ENCODE measurements around the gene KPTN.

DNA sequence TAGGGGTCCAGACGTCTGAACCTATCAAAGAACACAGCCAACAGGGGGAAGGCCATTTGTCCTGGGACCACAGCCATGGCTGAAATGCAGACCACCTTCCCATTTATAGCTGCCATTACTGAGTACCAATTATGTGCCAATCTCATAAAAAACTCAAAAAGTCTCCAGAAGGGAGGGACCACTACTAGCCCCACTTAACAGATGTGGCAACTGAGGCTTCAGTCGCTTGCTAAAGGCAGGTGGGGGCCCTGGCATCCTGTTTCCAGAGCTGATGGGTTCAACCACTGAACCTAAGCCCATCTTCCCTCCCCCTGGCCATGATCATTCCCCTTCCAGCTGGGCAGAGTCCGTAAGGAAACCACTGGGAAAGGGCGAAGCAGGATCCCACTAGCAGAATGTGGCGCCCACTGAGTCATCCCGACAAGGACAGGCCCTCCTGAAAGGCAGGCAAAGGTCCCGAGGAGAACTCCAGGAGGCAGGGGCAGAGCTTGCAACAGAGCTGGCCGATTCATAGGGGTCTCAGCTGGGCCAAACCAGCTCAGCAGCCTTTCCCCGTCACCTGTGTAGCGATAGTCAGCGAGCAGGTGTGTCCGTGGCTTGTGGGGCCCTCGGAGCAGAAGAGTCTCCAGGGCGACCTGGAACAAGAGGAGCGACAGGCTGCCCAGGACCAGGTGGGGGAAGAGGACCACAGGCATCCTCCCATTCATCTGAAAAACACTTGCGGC lies 45.2 kb upstream of the KPTN start:
- no peak for TF ChIP-seq POLR2A (IDR thresholded peaks at IDR 0.05)
- TF ChIP-seq, protein P1, sequence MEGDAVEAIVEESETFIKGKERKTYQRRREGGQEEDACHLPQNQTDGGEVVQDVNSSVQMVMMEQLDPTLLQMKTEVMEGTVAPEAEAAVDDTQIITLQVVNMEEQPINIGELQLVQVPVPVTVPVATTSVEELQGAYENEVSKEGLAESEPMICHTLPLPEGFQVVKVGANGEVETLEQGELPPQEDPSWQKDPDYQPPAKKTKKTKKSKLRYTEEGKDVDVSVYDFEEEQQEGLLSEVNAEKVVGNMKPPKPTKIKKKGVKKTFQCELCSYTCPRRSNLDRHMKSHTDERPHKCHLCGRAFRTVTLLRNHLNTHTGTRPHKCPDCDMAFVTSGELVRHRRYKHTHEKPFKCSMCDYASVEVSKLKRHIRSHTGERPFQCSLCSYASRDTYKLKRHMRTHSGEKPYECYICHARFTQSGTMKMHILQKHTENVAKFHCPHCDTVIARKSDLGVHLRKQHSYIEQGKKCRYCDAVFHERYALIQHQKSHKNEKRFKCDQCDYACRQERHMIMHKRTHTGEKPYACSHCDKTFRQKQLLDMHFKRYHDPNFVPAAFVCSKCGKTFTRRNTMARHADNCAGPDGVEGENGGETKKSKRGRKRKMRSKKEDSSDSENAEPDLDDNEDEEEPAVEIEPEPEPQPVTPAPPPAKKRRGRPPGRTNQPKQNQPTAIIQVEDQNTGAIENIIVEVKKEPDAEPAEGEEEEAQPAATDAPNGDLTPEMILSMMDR (IDR thresholded peaks at IDR 0.05), result no peak

Measured in body of pancreas (tissue), 4 donors.